Fibroblast of lung (primary cell): ENCODE data around the gene DAND5. TPM values are rescaled to one million over a fixed set of nuclear protein-coding genes. Genes with fewer than 3 reads are reported as not detected.

Experiments used
- DNase-seq, 2 donors: peaks; one replicate each; pipeline versions ENCODE4 v3.0.0 to v3.0.0-alpha.2; 2010; ENCODE audit warnings: low read depth in 2 of 2
- H2AFZ ChIP-seq: 2 replicates; pipeline ENCODE4 v1.5.1; 2012; ENCODE audit warnings: low read length, control low read depth, inconsistent platforms
- H3K27ac ChIP-seq: 2 replicates; pipeline ENCODE4 v1.5.1; 2011; ENCODE audit warnings: low read length, control low read depth; ENCODE audit not compliant: insufficient read depth
- H3K27me3 ChIP-seq: 2 replicates; pipeline ENCODE4 v1.5.1; 2011; ENCODE audit warnings: mild to moderate bottlenecking, low read length; ENCODE audit not compliant: control insufficient read depth, insufficient read depth
- H3K36me3 ChIP-seq: 2 replicates; pipeline ENCODE4 v1.5.1; 2011; ENCODE audit warnings: low read length; ENCODE audit not compliant: control insufficient read depth, insufficient read depth
- H3K4me1 ChIP-seq: 2 replicates; pipeline ENCODE4 v1.5.1; 2011; ENCODE audit warnings: low read length; ENCODE audit not compliant: control insufficient read depth, insufficient read depth; ENCODE audit errors: extremely low read depth
- H3K4me2 ChIP-seq: 2 replicates; pipeline ENCODE4 v1.5.1; 2011; ENCODE audit warnings: low read length, control low read depth; ENCODE audit not compliant: insufficient read depth; ENCODE audit errors: extremely low read depth
- H3K4me3 ChIP-seq, 4 experiments: fragments of 200-600 bp in 1 of 4; sonication (generic) in 1 of 4; replicated peaks in 1 of 4; 2 replicates each; pipeline ENCODE4 v1.5.1; 2011 to 2016; ENCODE audit warnings: low read length in 4 of 4, low read depth in 3 of 4, mild to moderate bottlenecking in 3 of 4, control low read depth in 2 of 4, inconsistent platforms in 1 of 4, mixed read lengths in 1 of 4; ENCODE audit not compliant: insufficient read depth in 1 of 4; ENCODE audit errors: control extremely low read depth in 1 of 4
- H3K79me2 ChIP-seq: 2 replicates; pipeline ENCODE4 v1.5.1; 2012; ENCODE audit warnings: mild to moderate bottlenecking, low read length, inconsistent platforms; ENCODE audit not compliant: control insufficient read depth, insufficient read depth
- H3K9ac ChIP-seq: 2 replicates; pipeline ENCODE4 v1.5.1; 2011; ENCODE audit warnings: mild to moderate bottlenecking, low read length, control low read depth; ENCODE audit not compliant: insufficient read depth
- H3K9me3 ChIP-seq: 2 replicates; pipeline ENCODE4 v1.5.1; 2012; ENCODE audit warnings: low read depth, low read length; ENCODE audit not compliant: control insufficient read depth, insufficient read depth
- H4K20me1 ChIP-seq: 2 replicates; pipeline ENCODE4 v1.5.1; 2011; ENCODE audit warnings: low read length; ENCODE audit not compliant: control insufficient read depth, insufficient read depth; ENCODE audit errors: extremely low read depth
- EZH2 ChIP-seq: IDR thresholded peaks from 2 replicates; pipeline ENCODE4 v1.5.1; 2012; ENCODE audit warnings: low read length, control low read depth, mild to moderate bottlenecking; ENCODE audit errors: missing control alignments
- polyA plus RNA-seq, 2 donors: library from polyadenylated mRNA; depleted of rRNA in 1 of 2; stranded (reverse) in 1 of 2; unstranded in 1 of 2; fragments of >200 nt; gene quantifications; 2 replicates each; pipeline ENCODE4 v1.2.1, GENCODE V29; 2011 to 2012; ENCODE audit warnings: missing spikeins in 1 of 2
- total RNA-seq: library from RNA; depleted of rRNA; stranded (reverse); fragments of >200 nt; gene quantifications from 2 replicates; pipeline ENCODE4 v1.2.1, GENCODE V29; 2014
- TF ChIP-seq, protein P1 (sequence below), 2 donors: IDR thresholded peaks in 1 of 2; conservative IDR thresholded peaks in 1 of 2; 1 replicate in 1 of 2; 2 replicates in 1 of 2; pipeline ENCODE4 v1.5.1; 2011 to 2012; ENCODE audit warnings: low read length in 2 of 2, control low read depth in 1 of 2, inconsistent platforms in 1 of 2, low read depth in 1 of 2, mild to moderate bottlenecking in 1 of 2

The DAND5 gene
- total and polyA plus RNA-seq, 2 donors (not counting 1 experiment from before 2014, with no cell fraction given): 0.03 TPM; not detected in 1

DNA sequence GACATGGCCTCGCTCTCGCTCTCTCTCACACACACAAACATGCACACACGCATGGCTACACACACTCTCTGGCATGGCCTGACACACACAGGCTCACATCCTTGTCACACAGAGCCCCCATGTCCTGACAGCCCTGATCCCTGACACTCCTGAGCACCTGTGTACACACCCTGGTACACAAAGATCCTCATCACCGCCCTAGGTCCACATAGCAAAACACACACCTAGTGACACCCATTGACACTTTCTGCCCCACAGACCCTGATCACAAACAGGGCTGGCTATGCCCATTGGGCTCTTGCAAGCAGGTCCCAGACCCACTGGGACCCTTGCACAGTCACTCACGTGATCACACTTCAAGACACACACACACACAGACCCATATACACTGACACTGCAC lies 21.9 kb downstream of the DAND5 start:
- Histone ChIP-seq H2AFZ (no peak overlapping the region), H3K4me1 (peaks cover 3% of the 10 kb centered on the region), H3K4me3 (no peak overlapping the region), H3K79me2 (peaks cover 7% of the 10 kb centered on the region), H4K20me1 (no peaks in the 10 kb centered on the region), H3K36me3 (no peaks in the 10 kb centered on the region), H3K27ac (no peak overlapping the region), H3K9me3 (no peaks in the 10 kb centered on the region), H3K9ac (no peak overlapping the region), H3K27me3 (no peaks in the 10 kb centered on the region), H3K4me2 (no peak overlapping the region)
- no peak for DNase-seq
- TF ChIP-seq, protein P1, sequence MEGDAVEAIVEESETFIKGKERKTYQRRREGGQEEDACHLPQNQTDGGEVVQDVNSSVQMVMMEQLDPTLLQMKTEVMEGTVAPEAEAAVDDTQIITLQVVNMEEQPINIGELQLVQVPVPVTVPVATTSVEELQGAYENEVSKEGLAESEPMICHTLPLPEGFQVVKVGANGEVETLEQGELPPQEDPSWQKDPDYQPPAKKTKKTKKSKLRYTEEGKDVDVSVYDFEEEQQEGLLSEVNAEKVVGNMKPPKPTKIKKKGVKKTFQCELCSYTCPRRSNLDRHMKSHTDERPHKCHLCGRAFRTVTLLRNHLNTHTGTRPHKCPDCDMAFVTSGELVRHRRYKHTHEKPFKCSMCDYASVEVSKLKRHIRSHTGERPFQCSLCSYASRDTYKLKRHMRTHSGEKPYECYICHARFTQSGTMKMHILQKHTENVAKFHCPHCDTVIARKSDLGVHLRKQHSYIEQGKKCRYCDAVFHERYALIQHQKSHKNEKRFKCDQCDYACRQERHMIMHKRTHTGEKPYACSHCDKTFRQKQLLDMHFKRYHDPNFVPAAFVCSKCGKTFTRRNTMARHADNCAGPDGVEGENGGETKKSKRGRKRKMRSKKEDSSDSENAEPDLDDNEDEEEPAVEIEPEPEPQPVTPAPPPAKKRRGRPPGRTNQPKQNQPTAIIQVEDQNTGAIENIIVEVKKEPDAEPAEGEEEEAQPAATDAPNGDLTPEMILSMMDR (conservative IDR thresholded peaks at IDR 0.05 in 1 of 2, IDR thresholded peaks at IDR 0.05 in 1 of 2; ENCODE audit: low read depth in 1 of 2, low read length in 2 of 2): no peak
- no peak for TF ChIP-seq EZH2

DNA sequence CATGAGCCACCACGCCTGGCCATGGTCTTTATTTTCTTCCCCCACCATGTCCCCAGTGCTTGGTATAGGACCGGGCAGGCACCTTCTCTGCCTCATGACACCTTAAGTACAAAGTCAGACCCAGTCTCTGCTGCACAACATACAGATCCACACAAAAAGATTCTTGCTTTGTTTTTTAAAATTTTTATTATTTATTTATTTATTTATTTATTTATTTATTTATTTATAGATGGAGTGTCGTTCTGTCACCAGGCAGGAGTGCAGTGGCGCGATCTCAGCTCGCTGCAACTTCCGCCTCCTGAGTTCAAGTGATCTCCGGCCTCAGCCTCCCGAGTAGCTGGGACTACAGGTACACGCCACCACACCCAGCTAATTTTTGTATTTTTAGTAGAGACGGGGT lies 23.4 kb downstream of the DAND5 start:
- Histone ChIP-seq H3K36me3 (no peaks in the 10 kb centered on the region), H3K4me2 (no peak overlapping the region), H3K4me1 (peaks cover 3% of the 10 kb centered on the region), H3K27me3 (no peaks in the 10 kb centered on the region), H2AFZ (no peak overlapping the region), H3K9ac (no peak overlapping the region), H3K9me3 (no peaks in the 10 kb centered on the region), H4K20me1 (no peaks in the 10 kb centered on the region), H3K27ac (no peak overlapping the region), H3K4me3 (no peak overlapping the region), H3K79me2 (peaks cover 20% of the 10 kb centered on the region)
- DNase-seq: no peak
- no peak for TF ChIP-seq EZH2
- TF ChIP-seq, protein P1 (conservative IDR thresholded peaks at IDR 0.05 in 1 of 2, IDR thresholded peaks at IDR 0.05 in 1 of 2; ENCODE audit: low read depth in 1 of 2, low read length in 2 of 2): no peak

DNA sequence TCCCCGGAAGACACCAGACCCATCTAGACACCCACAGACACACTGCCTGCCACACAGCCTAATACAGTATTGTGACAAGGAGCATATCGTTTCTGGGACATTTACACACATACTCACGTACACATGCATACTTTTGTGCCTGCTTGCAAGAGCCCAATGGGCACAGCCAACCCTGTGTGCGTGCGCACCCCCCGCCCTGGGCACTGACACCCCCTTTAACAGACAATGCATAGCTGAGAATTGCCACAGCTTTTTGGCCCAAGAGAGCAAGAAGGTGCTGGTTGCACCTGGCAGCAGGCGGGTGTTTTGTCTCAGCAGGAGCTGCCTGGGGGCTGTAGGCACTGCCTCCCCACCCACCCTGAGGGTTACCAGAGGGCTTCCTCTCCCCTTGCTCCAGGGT lies 24.2 kb downstream of the DAND5 start:
- H3K4me2 ChIP-seq: no peak overlapping the region
- no peak overlapping the region for H3K9ac ChIP-seq
- H3K27ac ChIP-seq: no peak overlapping the region
- H3K4me3 ChIP-seq: no peak overlapping the region
- peaks cover 3% of the 10 kb centered on the region for H3K4me1 ChIP-seq
- no peak for DNase-seq
- peaks cover 2% of the 10 kb centered on the region for H3K36me3 ChIP-seq
- H3K9me3 ChIP-seq: no peaks in the 10 kb centered on the region
- no peak for TF ChIP-seq EZH2
- H4K20me1 ChIP-seq: no peaks in the 10 kb centered on the region
- peaks cover 28% of the 10 kb centered on the region for H3K79me2 ChIP-seq
- H3K27me3 ChIP-seq: no peaks in the 10 kb centered on the region
- H2AFZ ChIP-seq: no peak overlapping the region
